Skeletal muscle satellite cell (primary cell): ENCODE results near the gene MRM3.
"Not testable (repeated sequence)": the region's sequence is repeated elsewhere in the genome, so short reads cannot be mapped to it uniquely, and the experiment has no call there.

Source experiments
- H3K27me3 ChIP-seq: 2 replicates; pipeline ENCODE4 v1.7.0; 2013; ENCODE audit warnings: low read length; ENCODE audit not compliant: control insufficient read depth, insufficient read depth
- H3K36me3 ChIP-seq: 2 replicates; pipeline ENCODE4 v1.7.0; 2013; ENCODE audit warnings: mild to moderate bottlenecking, control low read depth, low read length; ENCODE audit not compliant: insufficient read depth
- H3K4me1 ChIP-seq: 2 replicates; pipeline ENCODE4 v1.7.0; 2013; ENCODE audit warnings: low read length; ENCODE audit not compliant: control insufficient read depth, insufficient read depth
- H3K4me2 ChIP-seq: 2 replicates; pipeline ENCODE4 v1.7.0; 2013; ENCODE audit warnings: mild to moderate bottlenecking, low read length
- H3K4me3 ChIP-seq: 2 replicates; pipeline ENCODE4 v1.7.0; 2013; ENCODE audit warnings: low read length
- H3K9ac ChIP-seq: 2 replicates; pipeline ENCODE4 v1.7.0; 2013; ENCODE audit warnings: mild to moderate bottlenecking, low read depth, low read length, moderate library complexity
- H3K9me3 ChIP-seq: replicated peaks from 2 replicates; pipeline ENCODE4 v1.7.0; 2013; ENCODE audit warnings: mild to moderate bottlenecking, control low read depth, low read length

The MRM3 gene

GRCh38 chr17:746783-747629 lies 35.1 kb upstream of the MRM3 start:
- H3K4me3 ChIP-seq = no peak overlapping the region
- peaks cover 60% of the 10 kb centered on the region for H3K36me3 ChIP-seq
- H3K9ac ChIP-seq = no peak overlapping the region
- H3K4me1 ChIP-seq = peaks cover 13% of the 10 kb centered on the region
- no peaks in the 10 kb centered on the region for H3K9me3 ChIP-seq
- H3K27me3 ChIP-seq = no peaks in the 10 kb centered on the region
- no peak overlapping the region for H3K4me2 ChIP-seq

DNA sequence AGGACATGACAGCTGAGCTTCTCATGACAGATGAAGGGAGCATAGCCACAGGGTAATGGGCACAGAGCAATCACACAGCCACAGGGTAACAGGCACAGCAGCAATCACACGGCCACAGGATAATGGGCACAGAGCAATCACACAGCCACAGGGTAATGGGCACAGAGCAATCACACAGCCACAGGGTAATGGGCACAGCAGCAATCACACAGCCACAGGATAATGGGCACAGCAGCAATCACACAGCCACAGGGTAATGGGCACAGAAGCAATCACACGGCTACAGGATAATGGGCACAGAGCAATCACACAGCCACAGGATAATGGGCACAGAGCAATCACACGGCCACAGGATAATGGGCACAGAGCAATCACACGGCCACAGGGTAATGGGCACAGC lies 33.5 kb upstream of the MRM3 start:
- Histone ChIP-seq H3K4me1 (peaks cover 18% of the 10 kb centered on the region), H3K36me3 (peaks cover 46% of the 10 kb centered on the region)
- not testable (repeated sequence) for H3K4me2 ChIP-seq, H3K9ac ChIP-seq, H3K9me3 ChIP-seq, H3K27me3 ChIP-seq, H3K4me3 ChIP-seq

GRCh38 chr17:749359-749758 lies 32.8 kb upstream of the MRM3 start:
- H3K9ac ChIP-seq, H3K27me3 ChIP-seq, H3K4me2 ChIP-seq, H3K4me3 ChIP-seq, H3K9me3 ChIP-seq: not testable (repeated sequence)
- peaks cover 39% of the 10 kb centered on the region for H3K36me3 ChIP-seq
- peaks cover 18% of the 10 kb centered on the region for H3K4me1 ChIP-seq

- peak overlapping the region; percentile 83 for H3K4me3 ChIP-seq
- peaks cover 27% of the 10 kb centered on the region for H3K36me3 ChIP-seq
- peak overlapping the region; percentile 93 for H3K4me2 ChIP-seq
- H3K27me3 ChIP-seq = no peaks in the 10 kb centered on the region
- H3K9ac ChIP-seq = peak overlapping the region; percentile 92
- no peaks in the 10 kb centered on the region for H3K9me3 ChIP-seq
- H3K4me1 ChIP-seq = peaks cover 18% of the 10 kb centered on the region
Observed at GRCh38 chr17:750431-751037, 31.6 kb upstream of the MRM3 start.

DNA sequence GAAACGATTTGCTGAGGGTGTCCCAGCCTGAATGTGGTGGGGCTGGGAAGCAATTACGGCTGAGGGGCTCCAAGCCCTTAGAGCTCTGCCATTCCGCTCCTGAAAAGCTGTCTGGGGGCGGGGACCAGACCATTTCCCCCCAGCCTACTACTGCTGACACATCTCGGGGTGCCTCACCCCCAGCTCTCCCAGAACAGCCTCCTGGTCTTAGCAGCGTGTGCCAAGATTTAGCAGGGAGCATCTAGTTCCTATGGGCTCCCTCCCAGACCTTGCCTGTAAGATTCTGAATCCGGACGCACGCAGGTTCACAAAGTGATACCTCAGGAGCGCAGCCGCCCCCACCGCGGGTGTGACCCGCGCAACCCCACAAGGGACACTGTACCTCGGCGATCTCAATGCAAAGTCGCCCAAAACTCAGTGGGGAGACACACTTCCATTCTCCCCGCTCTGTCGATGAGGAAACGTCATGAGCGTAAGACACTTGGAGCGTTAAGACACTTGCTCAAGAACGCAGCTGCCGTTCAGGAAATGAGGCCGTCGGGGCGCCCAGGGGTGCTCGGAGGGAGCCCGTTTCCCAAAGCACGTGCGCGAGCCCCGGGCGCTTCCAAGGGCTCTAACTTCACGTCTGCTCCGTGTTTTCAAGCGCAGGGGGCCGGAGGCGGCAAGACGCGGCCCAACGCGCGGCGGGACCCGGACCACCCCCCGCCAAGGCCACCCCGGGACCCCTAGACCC lies 30.7 kb upstream of the MRM3 start:
- Histone ChIP-seq H3K27me3 (no peaks in the 10 kb centered on the region), H3K36me3 (peaks cover 20% of the 10 kb centered on the region), H3K9me3 (no peaks in the 10 kb centered on the region), H3K4me1 (peaks cover 18% of the 10 kb centered on the region), H3K4me2 (peak overlapping the region; percentile 93), H3K9ac (peak overlapping the region; percentile 92), H3K4me3 (peak overlapping the region; percentile 83)

DNA sequence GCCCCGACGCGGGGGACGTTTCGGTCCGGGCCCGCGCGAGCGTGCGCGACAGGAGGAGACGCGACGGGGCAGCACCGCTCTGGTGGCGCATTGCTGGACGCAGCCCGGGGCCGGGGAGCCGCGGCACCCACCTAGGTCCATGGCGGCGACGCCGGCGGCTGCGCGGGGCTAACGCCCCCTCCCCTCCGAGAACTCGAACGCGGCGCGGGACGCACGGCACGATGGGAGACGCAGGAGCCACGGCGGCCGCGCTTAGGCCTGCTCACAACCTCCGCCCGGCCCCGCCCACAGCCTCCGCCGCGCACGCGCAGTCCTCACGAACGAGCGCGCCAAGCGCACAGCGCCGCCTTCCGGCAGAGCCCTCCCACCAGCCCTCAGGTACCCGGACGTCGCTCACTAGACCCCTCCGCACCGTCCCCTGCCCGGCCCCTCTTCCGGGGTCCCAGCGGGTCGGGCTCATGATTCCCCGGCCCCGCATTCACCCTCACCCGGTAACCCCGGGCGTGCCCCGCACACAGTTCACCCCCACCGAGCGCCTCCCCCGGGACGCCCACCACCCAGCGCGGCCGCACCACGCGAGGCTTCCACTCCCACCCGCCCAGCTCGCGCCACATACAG lies 30.0 kb upstream of the MRM3 start, which contains the start of gene GEMIN4:
TSS of gene GEMIN4 (minus strand) at position 263 of the 618 bp plus-strand sequence. CDS start at position 141, 122 bp downstream.
- Histone ChIP-seq H3K36me3 (peaks cover 20% of the 10 kb centered on the region), H3K4me3 (peak within 1 kb of the TSS; percentile 83), H3K27me3 (no peaks in the 10 kb centered on the region), H3K4me2 (peak within 1 kb of the TSS; percentile 93), H3K4me1 (peaks cover 18% of the 10 kb centered on the region), H3K9me3 (no peaks in the 10 kb centered on the region), H3K9ac (peak within 1 kb of the TSS; percentile 92)

GRCh38 chr17:752620-753219 lies 29.4 kb upstream of the MRM3 start:
- peaks cover 15% of the 10 kb centered on the region for H3K36me3 ChIP-seq
- H3K27me3 ChIP-seq = no peaks in the 10 kb centered on the region
- peak overlapping the region; percentile 92 for H3K9ac ChIP-seq
- no peaks in the 10 kb centered on the region for H3K9me3 ChIP-seq
- peak overlapping the region; percentile 83 for H3K4me3 ChIP-seq
- peak overlapping the region; percentile 93 for H3K4me2 ChIP-seq
- H3K4me1 ChIP-seq = peaks cover 18% of the 10 kb centered on the region

- Histone ChIP-seq H3K27me3 (no peaks in the 10 kb centered on the region), H3K9me3 (no peaks in the 10 kb centered on the region), H3K36me3 (peaks cover 10% of the 10 kb centered on the region), H3K4me2 (no peak overlapping the region), H3K4me3 (no peak overlapping the region), H3K9ac (no peak overlapping the region), H3K4me1 (peaks cover 18% of the 10 kb centered on the region)
Observed at GRCh38 chr17:753418-753817, 28.7 kb upstream of the MRM3 start.

- H3K9me3 ChIP-seq, H3K4me3 ChIP-seq, H3K27me3 ChIP-seq, H3K4me2 ChIP-seq, H3K9ac ChIP-seq: not testable (repeated sequence)
- Histone ChIP-seq H3K4me1 (peaks cover 16% of the 10 kb centered on the region), H3K36me3 (peaks cover 22% of the 10 kb centered on the region)
Observed at GRCh38 chr17:755319-755961, 26.7 kb upstream of the MRM3 start.

- H3K27me3 ChIP-seq, H3K4me2 ChIP-seq, H3K4me1 ChIP-seq, H3K9me3 ChIP-seq, H3K9ac ChIP-seq, H3K4me3 ChIP-seq: not testable (repeated sequence)
- H3K36me3 ChIP-seq = peaks cover 28% of the 10 kb centered on the region
Observed at GRCh38 chr17:756010-756567, 26.1 kb upstream of the MRM3 start.
